Stimulated activated memory B cell treated with anti-CD40 and anti-IgM and Interleukin-4, amounts not matched to agents 10 μg/mL and 1 μg/mL and 100 μg/mL, for 72 hours (primary cell): Measurements from ENCODE around the gene ITPR2.

Source experiments
- ATAC-seq: fragments of 150-1000 bp; cut with Tn5 transposase; 2 replicates; pipeline ENCODE4 v1.10.0; 2021
- H3K27ac Mint-ChIP-seq: one replicate; pipeline ENCODE4 v1.8.0; 2022; ENCODE audit warnings: mild to moderate bottlenecking, mixed read lengths
- H3K27me3 Mint-ChIP-seq: one replicate; pipeline ENCODE4 v1.8.0; 2022; ENCODE audit warnings: mixed read lengths
- H3K36me3 Mint-ChIP-seq: one replicate; pipeline ENCODE4 v1.8.0; 2022; ENCODE audit warnings: mixed read lengths
- H3K4me1 Mint-ChIP-seq: one replicate; pipeline ENCODE4 v1.8.0; 2022; ENCODE audit warnings: mixed read lengths
- H3K4me3 Mint-ChIP-seq: one replicate; pipeline ENCODE4 v1.8.0; 2022; ENCODE audit warnings: mild to moderate bottlenecking, moderate library complexity, mixed read lengths
- H3K9me3 Mint-ChIP-seq: one replicate; pipeline ENCODE4 v1.8.0; 2022; ENCODE audit warnings: mixed read lengths

Gene ITPR2

GRCh38 chr12:26599096-26599695 is 233.8 kb downstream of the ITPR2 start:
- Mint-ChIP-seq H3K9me3 (no peaks in the 10 kb centered on the region), H3K36me3 (peaks cover 47% of the 10 kb centered on the region), H3K27ac (no peak overlapping the region), H3K27me3 (no peaks in the 10 kb centered on the region), H3K4me1 (peaks cover 4% of the 10 kb centered on the region), H3K4me3 (no peak overlapping the region)
- no peak for ATAC-seq

GRCh38 chr12:26595806-26596205 is 237.2 kb downstream of the ITPR2 start:
- peaks cover 4% of the 10 kb centered on the region for H3K4me1 Mint-ChIP-seq
- no peak overlapping the region for H3K4me3 Mint-ChIP-seq
- peaks cover 2% of the 10 kb centered on the region for H3K9me3 Mint-ChIP-seq
- peaks cover 57% of the 10 kb centered on the region for H3K36me3 Mint-ChIP-seq
- H3K27me3 Mint-ChIP-seq: no peaks in the 10 kb centered on the region
- no peak overlapping the region for H3K27ac Mint-ChIP-seq
- ATAC-seq: no peak

- Mint-ChIP-seq H3K36me3 (peaks cover 31% of the 10 kb centered on the region), H3K27ac (no peak overlapping the region), H3K9me3 (peaks cover 2% of the 10 kb centered on the region), H3K4me3 (no peak overlapping the region), H3K4me1 (peaks cover 15% of the 10 kb centered on the region), H3K27me3 (no peaks in the 10 kb centered on the region)
- no peak for ATAC-seq
These were observed 252.4 kb downstream of the ITPR2 start for GRCh38 chr12:26580619-26581018.

- H3K27me3 Mint-ChIP-seq: no peaks in the 10 kb centered on the region
- ATAC-seq: peak; percentile 47
- H3K9me3 Mint-ChIP-seq: peaks cover 2% of the 10 kb centered on the region
- H3K4me3 Mint-ChIP-seq: no peak overlapping the region
- peaks cover 24% of the 10 kb centered on the region for H3K4me1 Mint-ChIP-seq
- peak overlapping the region; percentile 15 for H3K27ac Mint-ChIP-seq
- peaks cover 51% of the 10 kb centered on the region for H3K36me3 Mint-ChIP-seq
These were observed 256.7 kb downstream of the ITPR2 start for GRCh38 chr12:26576266-26576665.

- H3K4me1 Mint-ChIP-seq: peaks cover 24% of the 10 kb centered on the region
- H3K9me3 Mint-ChIP-seq: peaks cover 2% of the 10 kb centered on the region
- H3K27ac Mint-ChIP-seq: no peak overlapping the region
- peaks cover 56% of the 10 kb centered on the region for H3K36me3 Mint-ChIP-seq
- H3K27me3 Mint-ChIP-seq: no peaks in the 10 kb centered on the region
- ATAC-seq: peak; percentile 24
- no peak overlapping the region for H3K4me3 Mint-ChIP-seq
These were observed 259.6 kb downstream of the ITPR2 start for GRCh38 chr12:26573225-26573909.

GRCh38 chr12:26572137-26572536 is 260.9 kb downstream of the ITPR2 start:
- no peak overlapping the region for H3K4me3 Mint-ChIP-seq
- peaks cover 2% of the 10 kb centered on the region for H3K9me3 Mint-ChIP-seq
- H3K36me3 Mint-ChIP-seq: peaks cover 50% of the 10 kb centered on the region
- H3K27me3 Mint-ChIP-seq: no peaks in the 10 kb centered on the region
- peaks cover 24% of the 10 kb centered on the region for H3K4me1 Mint-ChIP-seq
- H3K27ac Mint-ChIP-seq: no peak overlapping the region
- ATAC-seq: no peak

- H3K9me3 Mint-ChIP-seq: peaks cover 2% of the 10 kb centered on the region
- no peaks in the 10 kb centered on the region for H3K27me3 Mint-ChIP-seq
- H3K36me3 Mint-ChIP-seq: peaks cover 49% of the 10 kb centered on the region
- no peak overlapping the region for H3K27ac Mint-ChIP-seq
- ATAC-seq: no peak
- peaks cover 18% of the 10 kb centered on the region for H3K4me1 Mint-ChIP-seq
- H3K4me3 Mint-ChIP-seq: no peak overlapping the region
These were observed 261.4 kb downstream of the ITPR2 start for GRCh38 chr12:26571560-26571959.

- ATAC-seq: no peak
- no peak overlapping the region for H3K27ac Mint-ChIP-seq
- H3K9me3 Mint-ChIP-seq: no peaks in the 10 kb centered on the region
- no peak overlapping the region for H3K4me3 Mint-ChIP-seq
- H3K4me1 Mint-ChIP-seq: peaks cover 4% of the 10 kb centered on the region
- no peaks in the 10 kb centered on the region for H3K27me3 Mint-ChIP-seq
- H3K36me3 Mint-ChIP-seq: peaks cover 54% of the 10 kb centered on the region
These were observed 265.9 kb downstream of the ITPR2 start for GRCh38 chr12:26567126-26567525.

GRCh38 chr12:26566675-26567074 is 266.3 kb downstream of the ITPR2 start:
- peaks cover 4% of the 10 kb centered on the region for H3K4me1 Mint-ChIP-seq
- H3K9me3 Mint-ChIP-seq: no peaks in the 10 kb centered on the region
- H3K36me3 Mint-ChIP-seq: peaks cover 55% of the 10 kb centered on the region
- no peak for ATAC-seq
- H3K27me3 Mint-ChIP-seq: no peaks in the 10 kb centered on the region
- no peak overlapping the region for H3K4me3 Mint-ChIP-seq
- H3K27ac Mint-ChIP-seq: no peak overlapping the region

- ATAC-seq: no peak
- Mint-ChIP-seq H3K9me3 (no peaks in the 10 kb centered on the region), H3K27ac (no peak overlapping the region), H3K4me3 (no peak overlapping the region), H3K4me1 (peaks cover 4% of the 10 kb centered on the region), H3K36me3 (peaks cover 55% of the 10 kb centered on the region), H3K27me3 (no peaks in the 10 kb centered on the region)
These were observed 266.8 kb downstream of the ITPR2 start for GRCh38 chr12:26566186-26566585.

- no peak for ATAC-seq
- Mint-ChIP-seq H3K9me3 (no peaks in the 10 kb centered on the region), H3K27me3 (no peaks in the 10 kb centered on the region), H3K27ac (no peak overlapping the region), H3K36me3 (peaks cover 48% of the 10 kb centered on the region), H3K4me3 (no peak overlapping the region), H3K4me1 (peaks cover 4% of the 10 kb centered on the region)
These were observed 268.6 kb downstream of the ITPR2 start for GRCh38 chr12:26564391-26564790.

- H3K27me3 Mint-ChIP-seq: no peaks in the 10 kb centered on the region
- no peak overlapping the region for H3K27ac Mint-ChIP-seq
- H3K4me1 Mint-ChIP-seq: peaks cover 4% of the 10 kb centered on the region
- no peaks in the 10 kb centered on the region for H3K9me3 Mint-ChIP-seq
- H3K36me3 Mint-ChIP-seq: peaks cover 40% of the 10 kb centered on the region
- no peak overlapping the region for H3K4me3 Mint-ChIP-seq
- ATAC-seq: no peak
These were observed 269.4 kb downstream of the ITPR2 start for GRCh38 chr12:26563552-26563951.

- Mint-ChIP-seq H3K4me3 (no peak overlapping the region), H3K27ac (no peak overlapping the region), H3K27me3 (no peaks in the 10 kb centered on the region), H3K4me1 (peaks cover 15% of the 10 kb centered on the region), H3K36me3 (peaks cover 12% of the 10 kb centered on the region), H3K9me3 (no peaks in the 10 kb centered on the region)
- peak; percentile 35 for ATAC-seq
These were observed 275.7 kb downstream of the ITPR2 start for GRCh38 chr12:26557326-26557725.

- peaks cover 17% of the 10 kb centered on the region for H3K4me1 Mint-ChIP-seq
- H3K9me3 Mint-ChIP-seq: no peaks in the 10 kb centered on the region
- no peak overlapping the region for H3K4me3 Mint-ChIP-seq
- no peaks in the 10 kb centered on the region for H3K27me3 Mint-ChIP-seq
- ATAC-seq: peak; percentile 40
- no peak overlapping the region for H3K27ac Mint-ChIP-seq
- peaks cover 11% of the 10 kb centered on the region for H3K36me3 Mint-ChIP-seq
These were observed 276.1 kb downstream of the ITPR2 start for GRCh38 chr12:26556916-26557315.

- Mint-ChIP-seq H3K36me3 (peaks cover 18% of the 10 kb centered on the region), H3K27ac (peak overlapping the region; percentile 2), H3K4me3 (no peak overlapping the region), H3K4me1 (peaks cover 28% of the 10 kb centered on the region), H3K9me3 (no peaks in the 10 kb centered on the region), H3K27me3 (no peaks in the 10 kb centered on the region)
- no peak for ATAC-seq
These were observed 277.9 kb downstream of the ITPR2 start for GRCh38 chr12:26555139-26555538.

- Mint-ChIP-seq H3K4me1 (peaks cover 28% of the 10 kb centered on the region), H3K9me3 (no peaks in the 10 kb centered on the region), H3K27ac (no peak overlapping the region), H3K36me3 (peaks cover 18% of the 10 kb centered on the region), H3K4me3 (no peak overlapping the region), H3K27me3 (no peaks in the 10 kb centered on the region)
- ATAC-seq: peak; percentile 69
These were observed 278.7 kb downstream of the ITPR2 start for GRCh38 chr12:26554332-26554731.
